Nephron progenitor cell (in vitro differentiated cells): ENCODE data around the gene DHRS12.

Experiments
- DNase-seq: peaks from one replicate; pipeline ENCODE4 v3.0.0; 2021
- H3K27ac Mint-ChIP-seq: 2 replicates; pipeline ENCODE4 v1.8.0; 2021; ENCODE audit warnings: mild to moderate bottlenecking, moderate library complexity, mixed read lengths
- H3K27me3 Mint-ChIP-seq: 2 replicates; pipeline ENCODE4 v1.8.0; 2021; ENCODE audit warnings: mild to moderate bottlenecking, low read depth, mixed read lengths; ENCODE audit not compliant: poor library complexity
- H3K36me3 Mint-ChIP-seq: 2 replicates; pipeline ENCODE4 v1.8.0; 2021; ENCODE audit warnings: low read depth, mixed read lengths
- H3K4me1 Mint-ChIP-seq: 2 replicates; pipeline ENCODE4 v1.8.0; 2021; ENCODE audit warnings: mixed read lengths
- H3K4me3 Mint-ChIP-seq: 2 replicates; pipeline ENCODE4 v1.8.0; 2021; ENCODE audit warnings: mild to moderate bottlenecking, moderate library complexity, mixed read lengths
- H3K9me3 Mint-ChIP-seq: 2 replicates; pipeline ENCODE4 v1.8.0; 2021; ENCODE audit warnings: mild to moderate bottlenecking, moderate library complexity, mixed read lengths
- TF ChIP-seq, protein P1 (sequence below): fragments of 200-600 bp; sonication (generic); IDR thresholded peaks from 2 replicates; pipeline ENCODE4 v1.5.0; 2021; ENCODE audit warnings: antibody characterized with exemption

The DHRS12 gene

DNA sequence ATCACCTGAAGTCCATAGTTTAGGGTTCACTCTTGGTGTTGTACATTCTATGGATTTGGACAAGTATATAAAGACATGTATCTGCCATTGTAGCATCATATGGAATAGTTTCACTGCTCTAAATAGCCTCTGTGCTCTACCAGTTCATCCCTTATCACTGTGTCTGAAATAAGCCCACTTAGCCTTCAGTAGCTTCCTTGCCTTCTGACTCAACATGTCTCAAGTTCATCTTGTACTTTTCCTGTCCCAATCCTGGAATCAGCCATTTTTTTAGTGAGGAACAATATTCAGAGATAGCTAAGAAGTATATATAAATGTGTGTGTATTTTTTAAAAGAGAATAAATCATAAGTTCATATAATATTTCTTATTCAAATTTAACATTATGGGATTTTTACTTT is 79.2 kb downstream of the DHRS12 start:
- H3K27ac Mint-ChIP-seq, result no peak overlapping the region
- DNase-seq, result no peak
- no peak overlapping the region for H3K4me3 Mint-ChIP-seq
- H3K4me1 Mint-ChIP-seq, result peaks cover 13% of the 10 kb centered on the region
- no peaks in the 10 kb centered on the region for H3K9me3 Mint-ChIP-seq
- TF ChIP-seq, protein P1, sequence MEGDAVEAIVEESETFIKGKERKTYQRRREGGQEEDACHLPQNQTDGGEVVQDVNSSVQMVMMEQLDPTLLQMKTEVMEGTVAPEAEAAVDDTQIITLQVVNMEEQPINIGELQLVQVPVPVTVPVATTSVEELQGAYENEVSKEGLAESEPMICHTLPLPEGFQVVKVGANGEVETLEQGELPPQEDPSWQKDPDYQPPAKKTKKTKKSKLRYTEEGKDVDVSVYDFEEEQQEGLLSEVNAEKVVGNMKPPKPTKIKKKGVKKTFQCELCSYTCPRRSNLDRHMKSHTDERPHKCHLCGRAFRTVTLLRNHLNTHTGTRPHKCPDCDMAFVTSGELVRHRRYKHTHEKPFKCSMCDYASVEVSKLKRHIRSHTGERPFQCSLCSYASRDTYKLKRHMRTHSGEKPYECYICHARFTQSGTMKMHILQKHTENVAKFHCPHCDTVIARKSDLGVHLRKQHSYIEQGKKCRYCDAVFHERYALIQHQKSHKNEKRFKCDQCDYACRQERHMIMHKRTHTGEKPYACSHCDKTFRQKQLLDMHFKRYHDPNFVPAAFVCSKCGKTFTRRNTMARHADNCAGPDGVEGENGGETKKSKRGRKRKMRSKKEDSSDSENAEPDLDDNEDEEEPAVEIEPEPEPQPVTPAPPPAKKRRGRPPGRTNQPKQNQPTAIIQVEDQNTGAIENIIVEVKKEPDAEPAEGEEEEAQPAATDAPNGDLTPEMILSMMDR, result no peak
- H3K27me3 Mint-ChIP-seq, result no peaks in the 10 kb centered on the region
- peaks cover 5% of the 10 kb centered on the region for H3K36me3 Mint-ChIP-seq

DNA sequence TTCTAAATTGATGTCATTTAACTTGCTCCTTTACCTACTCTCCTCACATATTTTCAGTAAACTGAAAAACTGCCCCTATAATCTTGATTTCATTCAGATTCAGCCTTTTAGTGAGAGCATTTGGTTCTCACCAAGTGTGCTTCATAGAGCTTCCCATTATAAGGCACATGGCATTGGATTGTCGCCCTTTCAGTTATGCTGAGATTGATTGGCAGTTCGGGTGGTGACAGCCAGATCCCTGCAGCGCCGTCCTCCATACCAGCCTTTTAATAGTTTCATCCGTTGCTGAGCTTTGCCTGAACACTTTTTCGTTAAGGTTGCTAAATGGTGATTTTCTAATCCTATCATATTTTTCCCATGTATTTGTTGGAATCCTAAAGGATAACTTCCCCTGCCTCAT is 80.4 kb downstream of the DHRS12 start:
- TF ChIP-seq, protein P1, result no peak
- H3K4me3 Mint-ChIP-seq, result no peak overlapping the region

DNA sequence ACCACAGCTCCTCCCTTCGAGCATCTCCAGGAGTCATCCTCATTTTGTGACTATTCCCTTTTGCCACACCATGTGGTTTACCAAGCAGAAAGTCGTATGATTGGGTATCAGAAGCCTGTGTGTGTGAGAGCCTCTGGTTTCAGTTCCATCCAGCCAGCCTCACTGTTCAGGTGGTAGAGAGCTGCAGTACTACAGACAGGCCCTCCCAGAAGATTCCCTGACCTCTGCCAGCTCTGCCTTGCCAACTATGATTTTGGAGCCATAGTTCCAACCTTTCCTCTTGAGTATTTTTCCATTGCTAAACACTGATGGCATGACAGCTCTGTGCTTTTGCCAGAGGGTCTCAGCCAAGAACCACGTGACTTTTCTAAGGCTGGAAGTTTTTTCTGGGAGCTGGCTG is 82.5 kb downstream of the DHRS12 start:
- Mint-ChIP-seq H3K27ac (peak overlapping the region; percentile 47), H3K4me3 (no peak overlapping the region), H3K4me1 (peaks cover 13% of the 10 kb centered on the region), H3K27me3 (no peaks in the 10 kb centered on the region), H3K36me3 (peaks cover 5% of the 10 kb centered on the region), H3K9me3 (no peaks in the 10 kb centered on the region)
- no peak for DNase-seq
- TF ChIP-seq, protein P1, result no peak

More for the DNA sequence above, 80.4 kb downstream of the DHRS12 start:
- no peak for DNase-seq
- Mint-ChIP-seq H3K27ac (no peak overlapping the region), H3K9me3 (no peaks in the 10 kb centered on the region), H3K36me3 (peaks cover 5% of the 10 kb centered on the region), H3K4me1 (peaks cover 13% of the 10 kb centered on the region), H3K27me3 (no peaks in the 10 kb centered on the region)

DNA sequence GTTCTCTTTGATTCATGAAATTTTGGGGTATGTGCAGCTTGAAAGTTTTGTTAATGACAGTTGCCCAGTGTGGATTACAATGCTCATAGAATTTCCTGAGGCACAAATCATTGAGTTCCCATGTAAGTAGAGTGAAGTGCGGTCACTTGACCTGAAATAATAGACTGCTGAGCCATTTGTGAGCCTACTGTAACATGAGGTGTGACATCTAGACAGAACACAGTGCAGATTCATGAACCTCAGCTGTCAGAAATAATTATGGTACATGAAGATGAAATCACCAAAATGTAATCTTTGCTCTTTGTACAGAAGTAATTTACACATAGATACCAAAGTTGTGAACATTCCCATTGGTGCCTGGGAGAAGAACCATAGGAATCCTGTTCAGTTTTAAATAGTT is 84.6 kb downstream of the DHRS12 start:
- TF ChIP-seq, protein P1, result no peak
- Mint-ChIP-seq H3K27ac (no peak overlapping the region), H3K27me3 (no peaks in the 10 kb centered on the region), H3K36me3 (peaks cover 5% of the 10 kb centered on the region), H3K9me3 (no peaks in the 10 kb centered on the region), H3K4me3 (no peak overlapping the region), H3K4me1 (peaks cover 13% of the 10 kb centered on the region)
- no peak for DNase-seq
